HUES6 (cell line): ENCODE measurements around the gene SEC63.
"Not testable (repeated sequence)": the region's sequence is repeated elsewhere in the genome, so short reads cannot be mapped to it uniquely, and the experiment has no call there.

ENCODE experiments used
- H3K27ac ChIP-seq: 2 replicates; pipeline ENCODE4 v1.7.0; 2013; ENCODE audit warnings: low read depth, mild to moderate bottlenecking, low read length, inconsistent platforms
- H3K27me3 ChIP-seq: 2 replicates; pipeline ENCODE4 v1.6.1; 2013; ENCODE audit warnings: low read length; ENCODE audit not compliant: control insufficient read depth, insufficient read depth
- H3K36me3 ChIP-seq: 2 replicates; pipeline ENCODE4 v1.6.1; 2013; ENCODE audit warnings: low read length; ENCODE audit not compliant: control insufficient read depth, insufficient read depth
- H3K4me1 ChIP-seq: 2 replicates; pipeline ENCODE4 v1.6.1; 2013; ENCODE audit warnings: low read length; ENCODE audit not compliant: control insufficient read depth, insufficient read depth
- H3K4me3 ChIP-seq: 2 replicates; pipeline ENCODE4 v1.5.1; 2013; ENCODE audit warnings: low read depth, low read length
- H3K9ac ChIP-seq: one replicate; pipeline ENCODE4 v1.6.1; 2013; ENCODE audit warnings: mild to moderate bottlenecking, low read length
- H3K9me3 ChIP-seq: 2 replicates; pipeline ENCODE4 v1.6.1; 2013; ENCODE audit warnings: low read depth, low read length; ENCODE audit not compliant: control insufficient read depth, insufficient read depth

SEC63 gene

GRCh38 chr6:107990587-107990986 is 32.6 kb upstream of the SEC63 start:
- H3K4me3 ChIP-seq, H3K9ac ChIP-seq, H3K36me3 ChIP-seq, H3K9me3 ChIP-seq, H3K27me3 ChIP-seq: not testable (repeated sequence)
- Histone ChIP-seq H3K4me1 (peaks cover 52% of the 10 kb centered on the region), H3K27ac (peak overlapping the region; percentile 22; the same call in 1 of the 2 replicates)

- H3K27ac ChIP-seq, result no peak overlapping the region; the same call in 1 of the 2 replicates
- H3K9ac ChIP-seq, result no peak overlapping the region
- H3K9me3 ChIP-seq, result no peaks in the 10 kb centered on the region
- no peaks in the 10 kb centered on the region for H3K27me3 ChIP-seq
- no peak overlapping the region for H3K4me3 ChIP-seq
- no peaks in the 10 kb centered on the region for H3K36me3 ChIP-seq
- peaks cover 52% of the 10 kb centered on the region for H3K4me1 ChIP-seq
These were observed 31.4 kb upstream of the SEC63 start for GRCh38 chr6:107989166-107990094.

GRCh38 chr6:107988570-107988969 is 30.6 kb upstream of the SEC63 start:
- H3K36me3 ChIP-seq, result no peaks in the 10 kb centered on the region
- H3K27me3 ChIP-seq, result no peaks in the 10 kb centered on the region
- H3K4me3 ChIP-seq, result peak overlapping the region; percentile 22; the same call in 1 of the 2 replicates
- H3K9me3 ChIP-seq, result no peaks in the 10 kb centered on the region
- H3K9ac ChIP-seq, result peak overlapping the region; percentile 45
- H3K4me1 ChIP-seq, result peaks cover 52% of the 10 kb centered on the region
- peak overlapping the region; percentile 64; the same call in 1 of the 2 replicates for H3K27ac ChIP-seq

GRCh38 chr6:107987805-107988204 is 29.8 kb upstream of the SEC63 start:
- H3K27me3 ChIP-seq, result no peaks in the 10 kb centered on the region
- H3K4me3 ChIP-seq, result peak overlapping the region; percentile 22; the same call in 1 of the 2 replicates
- H3K9me3 ChIP-seq, result no peaks in the 10 kb centered on the region
- H3K9ac ChIP-seq, result peak overlapping the region; percentile 45
- H3K36me3 ChIP-seq, result no peaks in the 10 kb centered on the region
- peaks cover 55% of the 10 kb centered on the region for H3K4me1 ChIP-seq
- peak overlapping the region; percentile 64; the same call in 1 of the 2 replicates for H3K27ac ChIP-seq

GRCh38 chr6:107985701-107986100 is 27.7 kb upstream of the SEC63 start:
- Histone ChIP-seq H3K4me1 (peaks cover 44% of the 10 kb centered on the region), H3K9me3 (no peaks in the 10 kb centered on the region), H3K4me3 (no peak overlapping the region), H3K27ac (no peak overlapping the region), H3K9ac (no peak overlapping the region), H3K27me3 (no peaks in the 10 kb centered on the region), H3K36me3 (no peaks in the 10 kb centered on the region)

GRCh38 chr6:107983811-107984210 is 25.8 kb upstream of the SEC63 start:
- Histone ChIP-seq H3K36me3 (no peaks in the 10 kb centered on the region), H3K9me3 (no peaks in the 10 kb centered on the region), H3K27me3 (no peaks in the 10 kb centered on the region), H3K4me3 (no peak overlapping the region), H3K9ac (no peak overlapping the region), H3K27ac (no peak overlapping the region), H3K4me1 (peaks cover 32% of the 10 kb centered on the region)

- H3K4me1 ChIP-seq, result peaks cover 19% of the 10 kb centered on the region
- no peaks in the 10 kb centered on the region for H3K27me3 ChIP-seq
- no peak overlapping the region for H3K9ac ChIP-seq
- H3K9me3 ChIP-seq, result no peaks in the 10 kb centered on the region
- no peak overlapping the region for H3K27ac ChIP-seq
- H3K4me3 ChIP-seq, result no peak overlapping the region
- H3K36me3 ChIP-seq, result no peaks in the 10 kb centered on the region
These were observed 24.5 kb upstream of the SEC63 start for GRCh38 chr6:107982486-107982885.

GRCh38 chr6:107981695-107982094 is 23.7 kb upstream of the SEC63 start:
- no peak overlapping the region for H3K4me3 ChIP-seq
- no peaks in the 10 kb centered on the region for H3K27me3 ChIP-seq
- H3K9ac ChIP-seq, result no peak overlapping the region
- H3K4me1 ChIP-seq, result peaks cover 13% of the 10 kb centered on the region; the same call in 1 of the 2 replicates
- H3K9me3 ChIP-seq, result no peaks in the 10 kb centered on the region
- H3K36me3 ChIP-seq, result no peaks in the 10 kb centered on the region
- H3K27ac ChIP-seq, result no peak overlapping the region

- Histone ChIP-seq H3K27ac (no peak overlapping the region), H3K27me3 (no peaks in the 10 kb centered on the region), H3K4me3 (no peak overlapping the region), H3K4me1 (peaks cover 5% of the 10 kb centered on the region; the same call in 1 of the 2 replicates), H3K9ac (no peak overlapping the region), H3K9me3 (no peaks in the 10 kb centered on the region), H3K36me3 (no peaks in the 10 kb centered on the region)
These were observed 19.3 kb upstream of the SEC63 start for GRCh38 chr6:107977283-107977682.

- Histone ChIP-seq H3K4me1 (peaks cover 2% of the 10 kb centered on the region; the same call in 1 of the 2 replicates), H3K9me3 (no peaks in the 10 kb centered on the region), H3K4me3 (no peak overlapping the region), H3K27me3 (no peaks in the 10 kb centered on the region), H3K36me3 (no peaks in the 10 kb centered on the region), H3K27ac (no peak overlapping the region), H3K9ac (no peak overlapping the region)
These were observed 18.3 kb upstream of the SEC63 start for GRCh38 chr6:107976155-107976783.

GRCh38 chr6:107973594-107973993 is 15.6 kb upstream of the SEC63 start:
- no peak overlapping the region for H3K27ac ChIP-seq
- H3K27me3 ChIP-seq, result no peaks in the 10 kb centered on the region
- H3K4me1 ChIP-seq, result peaks cover 6% of the 10 kb centered on the region; the same call in 1 of the 2 replicates
- no peaks in the 10 kb centered on the region for H3K9me3 ChIP-seq
- H3K9ac ChIP-seq, result no peak overlapping the region
- H3K4me3 ChIP-seq, result no peak overlapping the region
- no peaks in the 10 kb centered on the region for H3K36me3 ChIP-seq
